Liver (tissue), 9 donors: Measurements from ENCODE around the gene IL32. TPM values are rescaled to one million over a fixed set of nuclear protein-coding genes. Genes with fewer than 3 reads are reported as not detected.

Experiments used
- DNase-seq: peaks from one replicate; pipeline ENCODE4 v3.0.0-alpha.2; 2017; ENCODE audit warnings: low spot score
- H3K27ac ChIP-seq, 2 donors: one replicate each; pipeline ENCODE4 v1.7.0; 2013; ENCODE audit warnings: inconsistent platforms in 2 of 2, low read length in 2 of 2, control low read depth in 1 of 2, low read depth in 1 of 2, mild to moderate bottlenecking in 1 of 2
- H3K27me3 ChIP-seq, 4 donors: one replicate each; pipeline versions ENCODE4 v1.6.1 to v1.7.0; 2013; ENCODE audit warnings: low read length in 3 of 4, inconsistent platforms in 1 of 4, mild to moderate bottlenecking in 1 of 4, moderate library complexity in 1 of 4; ENCODE audit not compliant: control insufficient read depth in 4 of 4, insufficient read depth in 4 of 4
- H3K36me3 ChIP-seq, 4 donors: one replicate each; pipeline versions ENCODE4 v1.6.1 to v1.7.0; 2013; ENCODE audit warnings: low read length in 3 of 4, mild to moderate bottlenecking in 3 of 4, low read depth in 1 of 4, moderate library complexity in 1 of 4; ENCODE audit not compliant: control insufficient read depth in 4 of 4, insufficient read depth in 3 of 4
- H3K4me1 ChIP-seq, 4 donors: one replicate each; pipeline versions ENCODE4 v1.6.1 to v1.7.0; 2013; ENCODE audit warnings: low read length in 3 of 4, mild to moderate bottlenecking in 3 of 4, moderate library complexity in 1 of 4; ENCODE audit not compliant: control insufficient read depth in 4 of 4, insufficient read depth in 4 of 4
- H3K4me3 ChIP-seq, 3 donors: one replicate each; pipeline versions ENCODE4 v1.6.1 to v1.7.0; 2013; ENCODE audit warnings: low read length in 3 of 3, control low read depth in 1 of 3, low read depth in 1 of 3, mild to moderate bottlenecking in 1 of 3
- H3K9ac ChIP-seq, 2 donors: one replicate each; pipeline ENCODE4 v1.7.0; 2013; ENCODE audit warnings: low read length in 2 of 2, mild to moderate bottlenecking in 2 of 2, moderate library complexity in 2 of 2, control low read depth in 1 of 2, low read depth in 1 of 2
- H3K9me3 ChIP-seq, 4 donors: one replicate each; pipeline versions ENCODE4 v1.6.1 to v1.7.0; 2013; ENCODE audit warnings: low read length in 3 of 4; ENCODE audit not compliant: control insufficient read depth in 4 of 4
- ATF3 ChIP-seq: IDR thresholded peaks from 2 replicates; pipeline ENCODE4 v1.6.1; 2016; ENCODE audit warnings: antibody characterized with exemption
- CTCF ChIP-seq: fragments of 150-350 bp; IDR thresholded peaks from 2 replicates; pipeline ENCODE4 v1.5.1; 2017; ENCODE audit warnings: improper control_type of control experiment, low read depth, low read length; ENCODE audit not compliant: missing input control
- EGR1 ChIP-seq, 2 donors: IDR thresholded peaks; 2 replicates each; pipeline ENCODE4 v1.6.1; 2016 to 2018; ENCODE audit warnings: antibody characterized with exemption in 2 of 2, low read depth in 2 of 2
- FOXA1 ChIP-seq: IDR thresholded peaks from 2 replicates; pipeline ENCODE4 v1.6.1; 2016; ENCODE audit warnings: antibody characterized with exemption
- FOXA2 ChIP-seq: IDR thresholded peaks from 2 replicates; pipeline ENCODE4 v1.6.1; 2016; ENCODE audit warnings: antibody characterized with exemption
- GABPA ChIP-seq, 2 donors: IDR thresholded peaks in 1 of 2; conservative IDR thresholded peaks in 1 of 2; 2 replicates each; pipeline ENCODE4 v1.6.1; 2016; ENCODE audit warnings: antibody characterized with exemption in 2 of 2, mild to moderate bottlenecking in 1 of 2, moderate library complexity in 1 of 2
- HNF4A ChIP-seq, 2 donors: conservative IDR thresholded peaks; 2 replicates each; pipeline ENCODE4 v1.6.1; 2016; ENCODE audit warnings: antibody characterized with exemption in 2 of 2, mild to moderate bottlenecking in 2 of 2
- HNF4G ChIP-seq: IDR thresholded peaks from 2 replicates; pipeline ENCODE4 v1.6.1; 2016; ENCODE audit warnings: antibody characterized with exemption
- JUND ChIP-seq, 2 donors: IDR thresholded peaks; 2 replicates each; pipeline ENCODE4 v1.6.1; 2016; ENCODE audit warnings: antibody characterized with exemption in 2 of 2
- NR2F2 ChIP-seq: IDR thresholded peaks from 2 replicates; pipeline ENCODE4 v1.6.1; 2016; ENCODE audit warnings: antibody characterized with exemption
- RAD21 ChIP-seq, 2 donors: IDR thresholded peaks; 2 replicates each; pipeline ENCODE4 v1.6.1; 2016; ENCODE audit warnings: antibody characterized with exemption in 2 of 2, mild to moderate bottlenecking in 2 of 2
- REST ChIP-seq: IDR thresholded peaks from 2 replicates; pipeline ENCODE4 v1.6.1; 2016; ENCODE audit warnings: antibody characterized with exemption, mild to moderate bottlenecking
- RXRA ChIP-seq, 2 donors: IDR thresholded peaks; 2 replicates each; pipeline ENCODE4 v1.6.1; 2017 to 2018; ENCODE audit warnings: antibody characterized with exemption in 2 of 2, mild to moderate bottlenecking in 1 of 2
- SP1 ChIP-seq: IDR thresholded peaks from 2 replicates; pipeline ENCODE4 v1.6.1; 2018; ENCODE audit warnings: antibody characterized with exemption, mild to moderate bottlenecking
- TAF1 ChIP-seq: conservative IDR thresholded peaks from 2 replicates; pipeline ENCODE4 v1.6.1; 2016; ENCODE audit warnings: antibody characterized with exemption, mild to moderate bottlenecking
- YY1 ChIP-seq: IDR thresholded peaks from 2 replicates; pipeline ENCODE4 v1.6.1; 2016; ENCODE audit warnings: antibody characterized with exemption, mild to moderate bottlenecking
- ZBTB33 ChIP-seq: IDR thresholded peaks from 2 replicates; pipeline ENCODE4 v1.6.1; 2016; ENCODE audit warnings: antibody characterized with exemption
- WGBS: extraction: QIAGEN DNeasy Blood & Tissue Kit; methylation state at CpG from one replicate; pipeline ENCODE4 v1.1.7; 2013; 5-methylcytosine and 5-hydroxymethylcytosine counted together
- polyA plus RNA-seq, 2 donors: library from polyadenylated mRNA; stranded (reverse) in 1 of 2; unstranded in 1 of 2; fragments of 200-250 nt in 1 of 2; fragments of >200 nt in 1 of 2; fragmentation: Nextera tagmentation in 1 of 2; extraction: Ambion mirVana in 1 of 2; gene quantifications; one replicate each; pipeline versions ENCODE4 v1.2.1 to v1.2.3, GENCODE V29; 2013 to 2015
- total RNA-seq, 2 donors: library from RNA; depleted of rRNA; stranded (reverse); fragments of >200 nt; gene quantifications; one replicate each; pipeline ENCODE4 v1.2.3, GENCODE V29; 2014
- TF ChIP-seq, protein P1 (sequence below): IDR thresholded peaks from 2 replicates; pipeline ENCODE4 v1.6.1; 2016; ENCODE audit warnings: antibody characterized with exemption
- donor health status: healthy.
- donor health status: healthy.
- donor health status: healthy.
- donor health status: healthy.
- donor health status: healthy.

The IL32 gene
- total and polyA plus RNA-seq, 4 donors, result 8.6 to 328 (median 196) TPM

- H3K4me1 ChIP-seq, result peaks cover 6 to 18% (median 18%) of the 10 kb centered on the region in 4 donors
- H3K27me3 ChIP-seq, result no peaks in the 10 kb centered on the region
- H3K36me3 ChIP-seq, result no peaks in the 10 kb centered on the region
- TF ChIP-seq HNF4A (conservative IDR thresholded peaks at IDR 0.05), result peak in 1 of 2 donors; percentile 46
- no peak for TF ChIP-seq FOXA1
- no peak for TF ChIP-seq ZBTB33
- TF ChIP-seq SP1, result peak; percentile 79
- TF ChIP-seq, protein P1, sequence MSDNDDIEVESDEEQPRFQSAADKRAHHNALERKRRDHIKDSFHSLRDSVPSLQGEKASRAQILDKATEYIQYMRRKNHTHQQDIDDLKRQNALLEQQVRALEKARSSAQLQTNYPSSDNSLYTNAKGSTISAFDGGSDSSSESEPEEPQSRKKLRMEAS, result no peak
- TF ChIP-seq CTCF, result peak; percentile 94
- no peak for TF ChIP-seq EGR1 (IDR thresholded peaks at IDR 0.05; ENCODE audit: low read depth in 2 of 2)
- TF ChIP-seq JUND (IDR thresholded peaks at IDR 0.05), result no peak
- TF ChIP-seq RXRA (IDR thresholded peaks at IDR 0.05), result peak; percentile 77
- TF ChIP-seq NR2F2, result peak; percentile 48
- no peak for TF ChIP-seq GABPA (IDR thresholded peaks at IDR 0.05 in 1 of 2, conservative IDR thresholded peaks at IDR 0.05 in 1 of 2)
- TF ChIP-seq ATF3, result no peak
- peak; percentile 48 for TF ChIP-seq REST
- no peak for TF ChIP-seq HNF4G
- TF ChIP-seq TAF1, result no peak
- TF ChIP-seq YY1, result no peak
- TF ChIP-seq RAD21 (IDR thresholded peaks at IDR 0.05), result peak; percentile 79 to 83
- TF ChIP-seq FOXA2, result no peak
- DNase-seq, result peak; percentile 83
- H3K27ac ChIP-seq, result peak overlapping the region; percentile 86 to 89
- WGBS, result under 1% methylated on average over 67 of the region's 67 CpGs
- H3K9me3 ChIP-seq, result no peaks in the 10 kb centered on the region
- peak overlapping the region; percentile 21 to 89 (median 65) for H3K4me3 ChIP-seq
- H3K9ac ChIP-seq, result peak overlapping the region; percentile 2 to 69
Measured at GRCh38 chr16:3059041-3059722, 6.3 kb upstream of the IL32 start.
